ENCODE data around the gene LETMD1. TPM values are rescaled to one million over a fixed set of nuclear protein-coding genes. Genes with fewer than 3 reads are reported as not detected.

LETMD1 gene
- total RNA-seq, 1 donor = 56.1 TPM

DNA sequence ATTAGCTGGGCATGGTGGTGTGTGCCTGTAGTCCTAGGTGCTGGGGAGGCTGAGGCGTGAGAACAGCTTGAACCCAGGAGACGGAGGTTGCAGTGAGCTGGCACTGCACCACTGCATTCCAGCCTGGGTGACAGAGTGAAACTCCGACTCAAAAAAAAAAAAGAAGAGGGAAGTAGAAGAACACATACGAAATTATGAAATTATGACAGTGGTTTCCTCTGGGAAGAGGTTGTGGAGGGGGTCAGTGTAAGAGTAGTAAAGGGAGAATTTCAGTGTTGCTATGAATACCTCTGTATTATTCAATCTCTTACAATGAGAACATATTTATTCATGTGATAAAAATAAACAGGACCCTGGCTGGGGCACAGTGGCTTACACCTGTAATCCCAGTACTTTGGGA lies 60.0 kb downstream of the LETMD1 start:
- no peaks in the 10 kb centered on the region for H3K79me2 ChIP-seq (ENCODE audit: insufficient read depth, low read length)
- H3K9me3 ChIP-seq (ENCODE audit: low read depth, low read length) = no peaks in the 10 kb centered on the region
- no peak overlapping the region for H3K4me2 ChIP-seq (ENCODE audit: insufficient read depth, low read length)
- no peaks in the 10 kb centered on the region for H3K27me3 ChIP-seq (ENCODE audit: insufficient read depth, low read length)
- no peak overlapping the region for H2AFZ ChIP-seq (ENCODE audit: low read length)
- no peaks in the 10 kb centered on the region for H3K4me1 ChIP-seq (ENCODE audit: insufficient read depth, low read length)
- TF ChIP-seq, protein P1, sequence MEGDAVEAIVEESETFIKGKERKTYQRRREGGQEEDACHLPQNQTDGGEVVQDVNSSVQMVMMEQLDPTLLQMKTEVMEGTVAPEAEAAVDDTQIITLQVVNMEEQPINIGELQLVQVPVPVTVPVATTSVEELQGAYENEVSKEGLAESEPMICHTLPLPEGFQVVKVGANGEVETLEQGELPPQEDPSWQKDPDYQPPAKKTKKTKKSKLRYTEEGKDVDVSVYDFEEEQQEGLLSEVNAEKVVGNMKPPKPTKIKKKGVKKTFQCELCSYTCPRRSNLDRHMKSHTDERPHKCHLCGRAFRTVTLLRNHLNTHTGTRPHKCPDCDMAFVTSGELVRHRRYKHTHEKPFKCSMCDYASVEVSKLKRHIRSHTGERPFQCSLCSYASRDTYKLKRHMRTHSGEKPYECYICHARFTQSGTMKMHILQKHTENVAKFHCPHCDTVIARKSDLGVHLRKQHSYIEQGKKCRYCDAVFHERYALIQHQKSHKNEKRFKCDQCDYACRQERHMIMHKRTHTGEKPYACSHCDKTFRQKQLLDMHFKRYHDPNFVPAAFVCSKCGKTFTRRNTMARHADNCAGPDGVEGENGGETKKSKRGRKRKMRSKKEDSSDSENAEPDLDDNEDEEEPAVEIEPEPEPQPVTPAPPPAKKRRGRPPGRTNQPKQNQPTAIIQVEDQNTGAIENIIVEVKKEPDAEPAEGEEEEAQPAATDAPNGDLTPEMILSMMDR (IDR thresholded peaks at IDR 0.05; ENCODE audit: extremely low read depth, low read depth, low read length) = no peak
- no peak overlapping the region for H3K27ac ChIP-seq (ENCODE audit: low read depth, low read length)
- DNase-seq (ENCODE audit: insufficient read length, low spot score, missing footprints) = no peak
- no peaks in the 10 kb centered on the region for H4K20me1 ChIP-seq (ENCODE audit: insufficient read depth, low read length)
- H3K36me3 ChIP-seq (ENCODE audit: insufficient read depth, low read length) = peaks cover 42% of the 10 kb centered on the region
- H3K4me3 ChIP-seq (ENCODE audit: insufficient read depth, low read length) = no peak overlapping the region

Small RNA genes lying within 50 kb of the gene (small RNA-seq; reads per million reads assigned to genes)
- gene RNU6-1273P (not detected), gene RNU6-87P (not detected)

Other genes with a start within 250 kb of the LETMD1 start
- gene TMPRSS12, start 205.4 kb upstream of the LETMD1 start, total RNA-seq = not detected in 2 replicates
- gene HIGD1C, start 95.8 kb upstream of the LETMD1 start, total RNA-seq = not detected in 2 replicates
- 64.4 and 80.7 TPM in 2 replicates for gene SLC11A2, start 21.9 kb upstream of the LETMD1 start, total RNA-seq
- 27.4 and 30.0 TPM in 2 replicates for gene CSRNP2, start 35.3 kb downstream of the LETMD1 start, total RNA-seq
- gene TFCP2, start 124.8 kb downstream of the LETMD1 start, total RNA-seq = 7.6 and 8.3 TPM in 2 replicates
- 6.8 and 7.6 TPM in 2 replicates for gene POU6F1, start 169.7 kb downstream of the LETMD1 start, total RNA-seq
- gene DAZAP2, start 190.5 kb downstream of the LETMD1 start, total RNA-seq = 160 and 169 TPM in 2 replicates
- 9.8 and 13.6 TPM in 2 replicates for gene SMAGP, start 222.1 kb downstream of the LETMD1 start, total RNA-seq

Measured in osteoblast (primary cell).